GM19193 (cell line): ENCODE data around the gene HOXC5.

Experiments used
- POLR2A ChIP-seq: IDR thresholded peaks from 4 replicates; pipeline ENCODE4 v1.6.1; 2011; ENCODE audit not compliant: insufficient read depth, insufficient read length; ENCODE audit errors: extremely low read depth

The HOXC5 gene

DNA sequence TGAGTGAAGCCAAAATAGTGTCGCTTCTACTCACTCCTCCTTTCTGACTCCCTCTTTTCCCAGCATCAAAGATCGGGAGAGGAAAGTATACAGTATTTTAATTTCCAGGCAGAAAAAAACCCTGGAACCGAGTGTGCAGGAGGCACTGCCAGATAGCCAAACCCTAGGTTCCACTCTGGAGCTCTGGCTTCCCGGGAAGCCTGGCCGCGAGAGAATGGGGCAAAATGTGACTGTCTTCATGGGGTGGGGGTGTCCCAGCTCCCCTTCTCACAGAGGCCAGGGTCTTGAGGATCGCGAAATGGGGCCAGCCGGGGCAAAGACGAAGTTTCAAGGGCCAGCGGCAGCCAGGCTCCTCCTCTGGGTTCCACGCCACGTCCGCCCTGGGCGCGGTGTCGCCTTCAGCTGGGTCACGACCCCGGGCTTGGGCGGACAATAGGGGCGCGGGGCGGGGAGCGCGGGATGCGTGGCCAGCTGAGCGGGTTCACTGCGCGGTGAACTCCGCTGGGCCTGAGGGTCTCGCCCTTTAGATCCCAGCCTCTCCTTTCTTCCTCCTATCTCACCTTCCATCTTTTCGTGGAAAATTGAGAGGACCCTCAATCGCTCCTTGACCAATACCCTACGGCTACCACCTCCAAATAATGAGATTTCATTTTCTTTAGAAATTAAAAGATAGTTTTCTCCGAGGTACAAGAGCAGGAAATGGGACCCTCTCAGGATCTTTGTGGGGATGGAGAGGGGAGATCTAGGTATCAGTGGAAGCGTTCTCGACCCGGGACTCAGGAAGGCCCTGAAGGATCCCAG, 27.5 kb downstream of the HOXC5 start:
- no peak for TF ChIP-seq POLR2A

DNA sequence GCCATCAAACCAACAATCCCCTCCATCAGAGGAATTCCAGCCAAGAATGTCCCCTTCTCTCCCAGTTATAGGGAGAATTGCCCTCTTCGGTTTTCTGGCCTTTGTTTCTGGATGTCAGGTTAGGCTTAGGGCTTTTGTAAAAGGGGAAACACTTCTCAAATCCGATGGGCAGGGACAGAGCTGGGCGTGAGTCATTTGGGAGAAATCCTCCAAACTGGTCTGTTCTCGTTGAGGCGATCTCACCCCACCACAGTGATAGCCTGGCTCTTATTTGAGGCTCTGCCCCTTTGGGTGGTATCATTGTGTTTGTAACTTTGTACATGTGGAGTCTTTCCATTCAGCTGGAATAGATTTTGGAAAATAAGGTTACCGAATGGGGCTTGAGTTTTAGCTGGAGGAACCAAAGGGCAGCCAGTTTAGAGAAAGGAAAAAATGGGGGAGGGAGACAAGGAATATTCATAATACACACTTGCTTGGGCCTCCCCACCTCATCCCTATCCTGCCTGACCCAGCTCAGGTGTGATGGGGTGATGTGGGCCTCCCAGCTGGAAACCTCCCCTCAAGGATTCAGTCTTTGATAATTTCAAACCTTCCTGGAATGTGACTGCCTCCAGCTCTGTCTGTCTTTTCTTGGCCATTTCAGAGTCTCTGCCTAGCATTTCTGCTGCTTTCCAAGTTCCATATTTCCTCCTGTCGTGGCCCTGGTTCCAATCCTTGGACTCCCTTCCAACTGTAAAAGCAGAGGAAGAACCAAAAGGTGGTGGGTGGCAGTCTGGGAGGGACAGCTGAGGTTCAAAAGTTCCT, 28.3 kb downstream of the HOXC5 start:
- no peak for TF ChIP-seq POLR2A

DNA sequence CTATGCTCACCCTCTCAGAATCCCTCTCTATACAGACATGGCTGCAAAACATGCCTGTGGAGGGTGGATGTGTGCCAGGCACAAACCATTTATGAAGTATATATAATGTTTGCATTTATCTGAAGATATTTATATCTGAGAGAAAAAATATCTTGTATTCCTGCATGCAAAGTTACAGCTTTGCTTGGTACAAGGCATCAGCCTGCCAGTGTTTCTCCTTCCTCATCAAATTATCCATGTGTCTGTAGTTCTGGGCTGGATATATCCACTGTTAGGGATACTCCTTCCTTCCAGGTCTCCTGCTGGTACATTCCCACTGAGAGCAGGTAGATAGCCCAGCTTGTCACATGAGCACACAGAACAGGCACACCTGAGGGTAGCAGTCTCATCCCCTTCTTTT, 32.8 kb downstream of the HOXC5 start:
- no peak for TF ChIP-seq POLR2A

DNA sequence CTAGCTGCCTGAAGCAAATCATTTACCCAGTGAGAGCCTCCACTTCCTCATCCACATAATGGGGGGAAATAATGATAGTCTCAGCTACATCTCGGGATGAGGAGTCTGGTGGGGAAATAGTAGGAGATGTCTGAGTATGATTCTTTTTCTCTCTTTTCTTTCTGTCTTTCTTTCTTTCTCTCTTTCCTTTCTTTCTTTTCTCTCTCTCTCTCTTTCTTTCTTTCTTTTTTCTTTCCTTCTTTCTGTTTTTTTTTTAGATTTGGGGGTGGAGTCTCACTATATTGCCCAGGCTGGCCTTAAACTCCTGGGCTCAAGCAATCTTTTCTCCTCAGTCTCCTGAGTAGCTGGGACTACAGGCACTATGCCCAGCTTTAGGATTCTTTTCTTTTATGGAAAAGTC, 33.6 kb downstream of the HOXC5 start:
- no peak for TF ChIP-seq POLR2A

DNA sequence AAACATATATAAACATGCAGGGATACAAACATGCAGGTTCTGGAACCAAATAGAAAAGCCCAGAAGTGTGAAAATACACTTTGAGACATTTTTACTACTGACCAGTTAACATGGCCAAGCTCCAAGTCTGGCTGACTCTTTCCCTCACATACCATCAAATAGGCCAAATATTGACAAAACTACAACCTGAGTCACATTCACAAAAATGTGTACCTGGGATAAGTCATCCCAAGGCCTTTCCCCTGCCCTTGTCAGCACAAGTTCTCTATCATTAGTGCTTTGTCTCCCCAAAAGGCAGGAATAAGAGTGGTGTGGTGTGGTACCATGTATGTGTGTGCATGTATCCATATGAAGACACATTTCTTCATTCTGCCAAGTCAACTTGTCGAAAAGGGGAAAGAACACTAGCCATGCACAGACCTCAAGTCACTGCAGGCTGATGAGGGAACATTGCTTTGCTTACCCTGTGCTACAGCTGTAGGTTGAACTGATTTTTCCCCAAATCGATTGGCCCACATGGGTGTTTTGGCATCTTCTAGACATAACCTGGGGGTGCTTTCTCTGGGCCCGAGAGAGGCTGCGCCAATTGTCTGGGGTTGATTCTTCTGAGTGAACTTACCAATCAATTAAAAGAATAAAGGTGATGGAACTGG, 35.7 kb downstream of the HOXC5 start:
- TF ChIP-seq POLR2A = no peak

DNA sequence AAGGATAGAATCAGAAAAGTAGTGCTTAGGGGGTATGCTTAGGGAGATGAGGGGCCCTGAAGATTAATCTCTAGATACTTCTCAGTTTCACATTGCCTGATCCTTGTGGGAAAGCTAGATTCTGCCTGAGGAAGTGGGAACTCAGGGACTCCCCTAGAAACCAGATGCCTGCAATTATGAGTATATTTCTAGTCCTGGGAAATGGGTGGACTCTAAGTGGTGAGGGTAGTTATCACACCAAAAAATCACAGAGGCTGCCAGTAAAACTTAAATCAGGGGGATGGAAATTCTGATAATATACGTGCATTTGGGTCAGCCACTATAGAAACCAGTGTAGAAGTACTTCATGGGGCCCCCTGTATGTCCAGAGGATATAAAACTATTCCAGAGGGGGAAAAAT, 39.1 kb downstream of the HOXC5 start:
- TF ChIP-seq POLR2A = no peak

DNA sequence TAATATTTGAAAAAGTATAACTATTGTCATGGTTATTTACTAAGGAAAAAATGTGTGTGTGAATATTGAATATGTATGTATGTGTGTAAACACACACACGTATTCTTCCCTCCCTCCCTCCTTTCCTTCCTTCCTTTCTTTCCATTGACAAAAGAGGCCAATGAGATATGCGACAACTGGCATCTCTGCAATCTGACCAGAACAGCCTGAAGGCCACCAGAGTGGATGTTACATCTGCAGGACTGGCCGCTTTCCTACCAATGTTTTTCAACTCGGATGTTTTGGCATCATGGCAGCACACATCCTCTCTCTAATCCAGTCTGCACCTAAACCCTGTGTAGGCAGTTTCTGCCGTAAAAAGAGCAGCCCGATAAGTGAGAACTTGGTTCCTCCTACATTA, 41.5 kb downstream of the HOXC5 start:
- TF ChIP-seq POLR2A = no peak

DNA sequence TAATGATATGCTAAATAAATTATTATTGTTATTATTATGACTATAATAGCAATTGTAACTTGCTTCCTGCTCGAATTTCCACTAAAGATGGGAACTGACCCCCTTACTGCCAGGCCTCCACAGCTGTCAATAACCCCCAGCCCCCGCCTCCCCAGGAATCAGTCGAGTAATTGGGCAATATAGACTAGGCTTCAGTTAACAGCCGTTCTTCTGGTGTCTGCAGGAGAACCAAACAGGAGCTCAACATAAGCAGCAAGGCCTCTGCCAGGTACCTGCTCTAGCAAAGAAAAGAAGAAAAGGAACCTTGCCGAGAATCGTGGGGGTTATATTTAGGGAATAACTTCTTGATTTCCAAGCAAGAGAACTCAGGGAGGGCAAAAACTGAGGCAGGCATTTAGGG, 42.6 kb downstream of the HOXC5 start:
- no peak for TF ChIP-seq POLR2A

DNA sequence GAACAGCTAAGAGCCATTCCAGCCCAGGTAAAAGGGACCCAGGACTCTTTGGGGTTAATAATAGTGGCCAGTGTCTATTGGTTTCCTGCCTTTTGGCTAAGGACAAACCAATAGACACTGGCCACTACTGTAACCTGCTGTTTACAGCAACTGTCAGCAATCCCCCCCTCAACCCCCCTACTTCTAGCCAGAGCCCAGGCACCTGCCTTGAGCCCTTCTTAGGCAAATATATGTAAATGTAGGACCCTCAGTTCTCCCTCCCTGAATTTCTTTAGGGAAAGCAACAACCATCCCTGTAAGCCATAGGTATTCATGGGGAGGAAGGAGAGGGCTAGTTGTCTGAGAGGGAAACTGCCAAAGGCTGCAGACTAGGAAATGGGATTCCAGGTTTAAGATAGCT, 43.1 kb downstream of the HOXC5 start:
- no peak for TF ChIP-seq POLR2A

DNA sequence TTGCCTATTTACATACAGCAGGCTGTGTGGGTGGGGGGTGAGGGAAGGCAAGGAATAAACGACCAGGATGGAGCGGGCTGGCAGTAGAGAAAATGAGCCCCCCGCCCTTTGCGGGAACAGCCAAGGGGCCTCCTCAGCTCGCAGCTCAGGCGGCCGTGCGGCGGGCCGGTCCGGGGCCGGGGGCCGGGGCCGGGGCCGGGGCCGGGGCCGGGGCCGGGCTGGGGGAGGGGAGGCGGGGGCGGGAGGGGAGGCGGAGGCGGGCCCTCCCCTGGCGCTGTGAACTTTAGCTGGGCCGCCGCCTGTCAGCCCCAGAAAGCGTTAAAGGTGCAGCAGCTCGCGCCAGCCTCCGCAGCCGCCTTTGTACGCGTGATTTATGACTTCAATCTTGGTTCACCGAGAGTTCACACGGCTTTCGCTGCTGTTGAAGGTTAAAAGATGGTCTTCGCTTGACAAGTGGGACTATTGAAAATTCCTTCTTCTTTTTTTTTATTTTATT, 49.6 kb downstream of the HOXC5 start:
- TF ChIP-seq POLR2A = peak; percentile 29
